AG10803 (cell line): ENCODE results near the gene KCNQ1OT1.

Experiments used
- DNase-seq: peaks from one replicate; pipeline ENCODE4 v3.0.0; 2010; ENCODE audit warnings: low read depth
- H3K4me3 ChIP-seq: 2 replicates; pipeline ENCODE4 v1.5.1; 2011; ENCODE audit warnings: mild to moderate bottlenecking, low read length, control low read depth
- TF ChIP-seq, protein P1 (sequence below): conservative IDR thresholded peaks from 2 replicates; pipeline ENCODE4 v1.5.1; 2011; ENCODE audit warnings: mild to moderate bottlenecking, low read length, control low read depth, inconsistent platforms

Gene KCNQ1OT1

DNA sequence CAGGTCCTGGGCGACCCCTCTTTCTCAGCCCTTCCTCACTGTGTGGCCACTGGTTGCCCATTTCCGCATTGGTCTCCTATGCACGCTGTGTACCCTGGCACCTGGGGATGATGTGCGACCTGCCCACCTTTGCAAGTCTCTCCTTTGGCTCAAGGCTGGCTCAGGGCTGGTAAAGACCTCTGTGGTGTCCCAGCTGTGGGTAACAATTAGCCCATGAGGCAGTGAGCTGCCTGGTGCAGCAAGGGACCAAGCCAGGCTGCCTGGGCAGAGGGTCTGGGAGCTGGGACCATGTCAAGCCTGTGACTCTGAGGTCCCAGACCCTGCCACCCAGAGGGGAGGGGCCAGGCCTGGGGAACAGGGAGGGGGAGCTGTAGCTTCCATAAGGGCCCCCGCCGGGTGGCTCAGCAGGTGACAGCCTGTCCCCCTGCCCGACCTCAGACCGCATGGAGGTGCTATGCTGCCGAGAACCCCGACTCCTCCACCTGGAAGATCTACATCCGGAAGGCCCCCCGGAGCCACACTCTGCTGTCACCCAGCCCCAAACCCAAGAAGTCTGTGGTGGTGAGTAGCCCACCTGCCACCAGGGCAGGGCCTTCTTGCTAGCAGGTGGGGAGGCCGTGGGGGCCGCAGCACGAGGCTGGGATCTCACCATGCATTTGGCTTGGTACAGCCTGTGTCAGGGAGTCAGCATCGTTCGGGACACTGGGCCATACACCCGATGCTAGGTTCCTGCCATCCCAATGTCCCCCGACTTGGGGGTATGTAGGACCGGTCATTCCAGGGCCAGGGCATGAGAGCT is 112.5 kb downstream of the KCNQ1OT1 start:
- no peak for DNase-seq
- TF ChIP-seq, protein P1, sequence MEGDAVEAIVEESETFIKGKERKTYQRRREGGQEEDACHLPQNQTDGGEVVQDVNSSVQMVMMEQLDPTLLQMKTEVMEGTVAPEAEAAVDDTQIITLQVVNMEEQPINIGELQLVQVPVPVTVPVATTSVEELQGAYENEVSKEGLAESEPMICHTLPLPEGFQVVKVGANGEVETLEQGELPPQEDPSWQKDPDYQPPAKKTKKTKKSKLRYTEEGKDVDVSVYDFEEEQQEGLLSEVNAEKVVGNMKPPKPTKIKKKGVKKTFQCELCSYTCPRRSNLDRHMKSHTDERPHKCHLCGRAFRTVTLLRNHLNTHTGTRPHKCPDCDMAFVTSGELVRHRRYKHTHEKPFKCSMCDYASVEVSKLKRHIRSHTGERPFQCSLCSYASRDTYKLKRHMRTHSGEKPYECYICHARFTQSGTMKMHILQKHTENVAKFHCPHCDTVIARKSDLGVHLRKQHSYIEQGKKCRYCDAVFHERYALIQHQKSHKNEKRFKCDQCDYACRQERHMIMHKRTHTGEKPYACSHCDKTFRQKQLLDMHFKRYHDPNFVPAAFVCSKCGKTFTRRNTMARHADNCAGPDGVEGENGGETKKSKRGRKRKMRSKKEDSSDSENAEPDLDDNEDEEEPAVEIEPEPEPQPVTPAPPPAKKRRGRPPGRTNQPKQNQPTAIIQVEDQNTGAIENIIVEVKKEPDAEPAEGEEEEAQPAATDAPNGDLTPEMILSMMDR = no peak
- H3K4me3 ChIP-seq = no peak overlapping the region

DNA sequence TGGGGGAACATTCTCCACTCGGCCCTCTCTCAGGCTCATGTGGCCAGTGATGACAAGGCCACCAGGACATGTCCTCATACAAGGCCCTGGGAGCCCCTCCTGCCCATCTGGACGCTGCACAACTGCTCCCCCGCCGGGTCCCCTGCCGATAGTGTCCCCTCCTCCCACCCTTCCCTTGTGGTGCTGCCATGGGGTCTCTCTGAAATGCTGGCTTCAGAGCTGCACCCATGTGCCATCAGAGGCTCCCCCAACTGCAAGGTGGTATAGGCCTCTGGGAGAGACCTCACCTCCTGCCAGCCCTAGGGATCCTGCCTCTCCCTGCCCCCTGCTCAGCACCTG is 113.0 kb downstream of the KCNQ1OT1 start:
- H3K4me3 ChIP-seq = no peak overlapping the region
- DNase-seq = no peak
- TF ChIP-seq, protein P1 = no peak

DNA sequence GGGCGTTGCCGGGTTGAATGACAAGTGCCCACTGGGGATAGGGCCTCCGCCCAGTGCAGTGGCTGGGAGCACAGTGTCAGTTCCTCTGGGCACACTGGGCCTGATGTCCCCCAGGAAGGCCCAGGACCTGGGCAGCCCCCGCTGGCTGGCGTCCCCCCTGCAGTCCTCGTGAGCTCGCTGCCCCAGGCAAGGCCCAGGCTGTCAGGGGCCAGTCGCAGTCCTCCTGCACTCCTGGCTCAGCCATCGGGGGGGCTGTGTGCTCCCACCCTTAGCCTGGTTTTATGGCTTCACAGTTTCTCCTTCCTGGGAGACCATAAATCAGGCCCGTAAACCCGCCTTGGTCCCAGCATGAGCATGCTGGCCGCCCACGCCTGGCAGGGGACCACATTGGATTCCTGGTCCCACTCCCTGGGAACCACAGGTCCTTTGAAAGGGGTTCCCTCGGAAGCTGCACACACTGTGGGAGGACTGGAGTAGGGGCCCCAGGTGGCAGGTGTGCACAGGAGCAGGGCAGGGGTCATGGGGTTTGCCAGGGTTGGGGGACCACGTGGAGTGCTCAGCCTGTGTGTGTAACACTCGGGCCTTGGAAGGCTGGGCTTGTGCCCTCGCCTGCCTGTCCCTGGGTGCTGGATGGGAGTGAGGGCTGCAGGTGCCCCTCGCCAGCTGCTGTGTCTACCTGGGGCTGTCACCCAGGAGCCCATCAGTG is 113.6 kb downstream of the KCNQ1OT1 start:
- no peak overlapping the region for H3K4me3 ChIP-seq
- no peak for DNase-seq
- TF ChIP-seq, protein P1 = no peak

DNA sequence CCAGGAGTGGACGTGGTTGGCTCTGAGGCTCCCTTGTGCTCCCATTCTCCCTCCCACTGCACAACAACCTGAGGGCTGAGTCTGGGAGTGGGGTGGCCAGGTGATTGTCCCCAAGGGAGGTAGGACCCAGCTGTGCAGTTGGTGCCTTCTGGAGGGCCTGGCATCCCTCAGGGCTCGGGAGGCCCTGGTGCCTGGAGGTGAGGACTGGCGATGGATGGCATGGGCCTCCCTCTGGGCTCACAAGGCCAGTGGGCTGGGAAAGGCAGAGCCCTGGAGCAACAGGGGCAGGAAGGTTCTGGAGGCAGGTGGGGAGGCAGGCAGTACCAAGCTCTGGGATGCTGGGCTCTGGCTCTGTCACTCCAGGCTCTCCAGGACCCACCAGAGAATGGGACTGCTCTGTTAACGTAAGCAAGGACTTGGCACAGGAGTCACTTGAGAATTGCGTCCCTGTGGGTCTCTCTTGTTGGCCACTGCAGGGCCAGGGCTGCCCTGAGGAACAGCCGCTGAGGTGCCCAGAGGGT is 114.2 kb downstream of the KCNQ1OT1 start:
- H3K4me3 ChIP-seq = no peak overlapping the region
- no peak for DNase-seq
- TF ChIP-seq, protein P1 = no peak

DNA sequence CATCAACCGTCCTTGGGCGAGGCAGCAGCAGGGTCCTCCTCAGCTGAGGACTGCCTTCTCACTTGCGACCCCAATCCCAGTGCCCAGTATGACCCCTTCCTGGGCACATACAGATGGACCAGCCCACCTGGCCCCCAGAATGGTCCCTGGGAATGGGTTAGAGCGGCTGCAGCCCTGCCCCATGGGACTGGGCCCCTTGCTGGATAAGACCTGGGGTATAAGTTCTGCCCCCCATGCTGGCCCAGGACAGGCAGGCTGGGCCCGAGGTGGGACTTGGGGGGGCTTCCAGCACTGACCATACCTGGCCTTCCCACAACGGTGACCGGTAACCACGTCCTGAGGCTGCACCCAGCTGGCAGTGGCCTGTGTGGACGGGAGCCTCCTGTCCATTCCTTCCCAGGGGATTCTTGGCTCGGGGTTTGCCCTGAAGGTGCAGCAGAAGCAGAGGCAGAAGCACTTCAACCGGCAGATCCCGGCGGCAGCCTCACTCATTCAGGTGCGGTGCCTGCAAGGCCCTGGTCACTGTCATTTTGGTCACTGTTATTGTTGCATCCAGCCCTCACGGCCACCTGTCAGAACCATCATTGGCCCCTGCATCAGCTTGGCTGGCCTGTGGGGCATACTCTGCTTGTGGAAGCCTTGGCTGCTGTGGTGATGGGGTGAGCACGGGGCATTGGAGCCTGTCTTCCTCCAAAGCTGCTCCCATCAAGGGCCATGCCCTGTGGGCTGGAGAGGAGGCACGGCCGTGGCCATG is 114.8 kb downstream of the KCNQ1OT1 start:
- no peak for DNase-seq
- TF ChIP-seq, protein P1 = no peak
- H3K4me3 ChIP-seq = no peak overlapping the region

DNA sequence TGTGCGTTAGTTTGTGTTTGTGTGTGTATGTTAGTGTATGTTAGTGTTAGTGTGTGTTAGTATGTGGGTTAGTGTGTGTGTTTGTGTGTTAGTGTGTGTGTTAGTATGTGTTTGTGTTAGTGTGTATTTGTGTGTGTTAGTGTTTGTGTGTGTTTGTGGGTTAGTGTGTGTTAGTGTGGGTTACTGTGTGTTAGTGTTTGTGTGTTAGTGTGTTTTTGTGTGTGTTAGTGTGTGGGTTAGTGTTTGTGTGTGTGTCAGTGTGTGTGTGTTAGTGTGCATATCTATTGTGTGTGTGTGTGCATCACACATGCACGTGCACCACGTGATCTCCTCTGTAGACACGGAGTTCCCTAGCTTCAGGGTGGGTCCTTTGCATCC is 115.4 kb downstream of the KCNQ1OT1 start:
- no peak overlapping the region for H3K4me3 ChIP-seq
- no peak for DNase-seq
- TF ChIP-seq, protein P1 = no peak
